Measurements from ENCODE around the gene RAG1.

DNA sequence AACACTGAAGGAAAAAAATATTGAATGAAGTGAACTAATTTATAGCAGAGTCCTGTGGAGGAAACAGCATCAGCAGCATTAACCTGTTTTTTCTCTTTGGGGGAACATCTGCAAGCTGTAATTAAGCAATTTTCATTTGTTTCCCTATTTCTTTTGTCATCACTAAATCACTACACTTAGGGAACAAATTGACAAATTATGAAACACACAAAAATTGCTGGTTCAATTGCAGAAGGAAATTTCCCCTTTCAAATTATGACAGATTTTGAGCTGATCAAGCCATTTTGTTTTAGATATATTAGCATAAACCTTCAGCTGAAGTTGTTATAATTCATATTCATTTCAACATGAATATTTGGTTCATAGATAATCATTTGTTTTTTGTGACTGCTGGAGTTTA lies 52.4 kb downstream of the RAG1 start:
- TF ChIP-seq POLR2A (IDR thresholded peaks at IDR 0.05): no peak
- TF ChIP-seq, protein P1, sequence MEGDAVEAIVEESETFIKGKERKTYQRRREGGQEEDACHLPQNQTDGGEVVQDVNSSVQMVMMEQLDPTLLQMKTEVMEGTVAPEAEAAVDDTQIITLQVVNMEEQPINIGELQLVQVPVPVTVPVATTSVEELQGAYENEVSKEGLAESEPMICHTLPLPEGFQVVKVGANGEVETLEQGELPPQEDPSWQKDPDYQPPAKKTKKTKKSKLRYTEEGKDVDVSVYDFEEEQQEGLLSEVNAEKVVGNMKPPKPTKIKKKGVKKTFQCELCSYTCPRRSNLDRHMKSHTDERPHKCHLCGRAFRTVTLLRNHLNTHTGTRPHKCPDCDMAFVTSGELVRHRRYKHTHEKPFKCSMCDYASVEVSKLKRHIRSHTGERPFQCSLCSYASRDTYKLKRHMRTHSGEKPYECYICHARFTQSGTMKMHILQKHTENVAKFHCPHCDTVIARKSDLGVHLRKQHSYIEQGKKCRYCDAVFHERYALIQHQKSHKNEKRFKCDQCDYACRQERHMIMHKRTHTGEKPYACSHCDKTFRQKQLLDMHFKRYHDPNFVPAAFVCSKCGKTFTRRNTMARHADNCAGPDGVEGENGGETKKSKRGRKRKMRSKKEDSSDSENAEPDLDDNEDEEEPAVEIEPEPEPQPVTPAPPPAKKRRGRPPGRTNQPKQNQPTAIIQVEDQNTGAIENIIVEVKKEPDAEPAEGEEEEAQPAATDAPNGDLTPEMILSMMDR (IDR thresholded peaks at IDR 0.05): no peak

Data from thyroid gland (tissue), 4 donors.